Spleen (tissue), 11 donors: ENCODE results near the gene PTHLH. TPM values are rescaled to one million over a fixed set of nuclear protein-coding genes. Genes with fewer than 3 reads are reported as not detected.

Experiments used
- DNase-seq: peaks from one replicate; pipeline ENCODE4 v3.0.0-alpha.2; 2020
- H3K27ac ChIP-seq, 8 donors: fragments of 200-600 bp; sonication (generic) in 7 of 8; 1 replicate in 4 of 8; 2 replicates in 4 of 8; pipeline versions ENCODE4 v1.5.0 to v1.8.0; 2016 to 2021; ENCODE audit warnings: inconsistent platforms in 4 of 8, mild to moderate bottlenecking in 4 of 8, moderate library complexity in 1 of 8
- H3K27me3 ChIP-seq, 7 donors: fragments of 200-600 bp; sonication (generic) in 6 of 7; replicated peaks in 1 of 7; 1 replicate in 4 of 7; 2 replicates in 3 of 7; pipeline versions ENCODE4 v1.5.0 to v1.8.0; 2016 to 2021; ENCODE audit warnings: inconsistent platforms in 3 of 7, mild to moderate bottlenecking in 1 of 7
- H3K36me3 ChIP-seq, 6 donors: fragments of 200-600 bp; sonication (generic) in 5 of 6; 1 replicate in 4 of 6; 2 replicates in 2 of 6; pipeline versions ENCODE4 v1.5.0 to v1.8.0; 2016 to 2021; ENCODE audit warnings: inconsistent platforms in 2 of 6
- H3K4me1 ChIP-seq, 6 donors: fragments of 200-600 bp; sonication (generic) in 5 of 6; 1 replicate in 3 of 6; 2 replicates in 3 of 6; pipeline versions ENCODE4 v1.5.0 to v1.8.0; 2016 to 2021; ENCODE audit warnings: inconsistent platforms in 3 of 6
- H3K4me3 ChIP-seq, 8 donors: fragments of 200-600 bp; sonication (generic) in 7 of 8; 1 replicate in 4 of 8; 2 replicates in 4 of 8; pipeline versions ENCODE4 v1.5.0 to v1.8.0; 2016 to 2021; ENCODE audit warnings: inconsistent platforms in 4 of 8, mild to moderate bottlenecking in 4 of 8, moderate library complexity in 2 of 8
- H3K9me3 ChIP-seq, 8 donors: fragments of 200-600 bp; sonication (generic) in 7 of 8; 1 replicate in 4 of 8; 2 replicates in 4 of 8; pipeline versions ENCODE4 v1.5.0 to v1.8.0; 2016 to 2021; ENCODE audit warnings: inconsistent platforms in 4 of 8
- CTCF ChIP-seq, 11 experiments: fragments of 200-600 bp in 7 of 11; fragments of 450-650 bp in 4 of 11; sonication (generic) in 4 of 11; IDR thresholded peaks in 8 of 11; conservative IDR thresholded peaks in 3 of 11; 1 replicate in 7 of 11; 2 replicates in 4 of 11; pipeline versions ENCODE4 v1.4.0 to v1.8.0; 2016 to 2021; ENCODE audit warnings: antibody characterized with exemption in 11 of 11, inconsistent platforms in 4 of 11, mild to moderate bottlenecking in 1 of 11
- POLR2A ChIP-seq, 3 donors: fragments of 450-650 bp; IDR thresholded peaks; one replicate each; pipeline ENCODE4 v1.5.1; 2017; ENCODE audit warnings: antibody characterized with exemption in 3 of 3, mild to moderate bottlenecking in 1 of 3
- POLR2AphosphoS5 ChIP-seq, 3 donors: sonication (generic); formaldehyde crosslinking; IDR thresholded peaks; one replicate each; pipeline ENCODE4 v1.5.1; 2017; ENCODE audit warnings: antibody characterized with exemption in 3 of 3
- WGBS, 5 donors: extraction: QIAGEN DNeasy Blood & Tissue Kit in 3 of 5; methylation state at CpG; one replicate each; pipeline versions ENCODE4 v1.1.5 to v1.1.7; 2013 to 2018; 5-methylcytosine and 5-hydroxymethylcytosine counted together
- intact Hi-C: fragments of 100-400 bp; cut with DNase I; formaldehyde crosslinking; loops from one replicate; pipeline ENCODE4 v1.15.0; 2023; ENCODE audit warnings: low total_unique reads
- polyA plus RNA-seq, 3 donors: library from polyadenylated mRNA; stranded (reverse); fragments of 200-250 nt; gene quantifications; one replicate each; pipeline ENCODE4 v1.2.1, GENCODE V29; 2013
- total RNA-seq, 7 donors: library from RNA; depleted of rRNA in 3 of 7; stranded (reverse); fragments of >200 nt in 3 of 7; fragmentation: NEBNext Ultra II Directional in 4 of 7; extraction: Animal tissue kit (Norgen Biotek cat#: 25700) in 4 of 7; gene quantifications; one replicate each; pipeline versions ENCODE4 v1.1.0 to v1.2.1, GENCODE V29; 2016 to 2021
- donor health status: healthy with polysubstance abuse.
- donor health status: DM: no; HTN: no; CAD: no; lungs with moderate emphysema.
- donor health status: DM: no; HTN: no; CAD: no.
- donor health status: Bipolar disorder and iron deficiency.
- donor health status: healthy.
- donor health status: DM: no; HTN: no; CAD: no.
- donor health status: DM: yes; HTN: yes; CAD: no.

PTHLH gene
- total and polyA plus RNA-seq, 10 donors, result 0.30 to 3.2 (median 1.8) TPM; not detected in 1

GRCh38 chr12:27927347-27927746 lies 45.2 kb downstream of the PTHLH start:
- TF ChIP-seq CTCF (IDR thresholded peaks at IDR 0.05 in 8 of 11, conservative IDR thresholded peaks at IDR 0.05 in 3 of 11) (no peak), POLR2AphosphoS5 (IDR thresholded peaks at IDR 0.05) (no peak), POLR2A (IDR thresholded peaks at IDR 0.05) (no peak)
- Histone ChIP-seq H3K27me3 (peaks cover 0 to 5% (median 0%) of the 10 kb centered on the region in 7 donors), H3K4me3 (no peak overlapping the region), H3K27ac (no peak overlapping the region), H3K9me3 (no peaks in the 10 kb centered on the region), H3K4me1 (peaks cover 0 to 14% (median 2%) of the 10 kb centered on the region in 6 donors), H3K36me3 (no peaks in the 10 kb centered on the region)
- no peak for DNase-seq
- 73 to 80% (median 74%) methylated on average over 2 of the region's 2 CpGs for WGBS, 5 donors
- intact Hi-C loops, result no loop called here

- H3K27ac ChIP-seq, result no peak overlapping the region
- 68 to 77% (median 75%) methylated on average over 2 of the region's 2 CpGs for WGBS, 5 donors
- no peaks in the 10 kb centered on the region for H3K9me3 ChIP-seq
- TF ChIP-seq POLR2A (IDR thresholded peaks at IDR 0.05) (no peak), CTCF (IDR thresholded peaks at IDR 0.05 in 8 of 11, conservative IDR thresholded peaks at IDR 0.05 in 3 of 11) (no peak), POLR2AphosphoS5 (IDR thresholded peaks at IDR 0.05) (no peak)
- no peak for DNase-seq
- no peak overlapping the region for H3K4me3 ChIP-seq
- intact Hi-C loops, result no loop called here
- no peaks in the 10 kb centered on the region for H3K36me3 ChIP-seq
- peaks cover 0 to 5% (median 0%) of the 10 kb centered on the region in 7 donors for H3K27me3 ChIP-seq
- peaks cover 0 to 19% (median 2%) of the 10 kb centered on the region in 6 donors for H3K4me1 ChIP-seq
Observed at GRCh38 chr12:27924350-27925135, 48.0 kb downstream of the PTHLH start.

- intact Hi-C loops, result no loop called here
Observed at GRCh38 chr12:27922531-27923139, 49.9 kb downstream of the PTHLH start.

More at GRCh38 chr12:27922531-27923139, 49.9 kb downstream of the PTHLH start:
- no peak for DNase-seq
- Histone ChIP-seq H3K27me3 (peaks cover 0 to 5% (median 0%) of the 10 kb centered on the region in 7 donors), H3K4me1 (peaks cover 0 to 19% (median 2%) of the 10 kb centered on the region in 6 donors), H3K36me3 (no peaks in the 10 kb centered on the region), H3K4me3 (no peak overlapping the region), H3K27ac (peak overlapping the region in 3 of 8 donors; percentile 13 to 43 (median 26)), H3K9me3 (no peaks in the 10 kb centered on the region)
- WGBS, 5 donors, result 52 to 74% (median 55%) methylated on average over 1 of the region's 1 CpG
- no peak for TF ChIP-seq POLR2A (IDR thresholded peaks at IDR 0.05)
- TF ChIP-seq POLR2AphosphoS5 (IDR thresholded peaks at IDR 0.05), result peak in 2 of 3 donors; percentile 24 to 31
- no peak for TF ChIP-seq CTCF (IDR thresholded peaks at IDR 0.05 in 8 of 11, conservative IDR thresholded peaks at IDR 0.05 in 3 of 11)
